Fibroblast of villous mesenchyme (primary cell): ENCODE data around the gene COLEC11. TPM values are rescaled to one million over a fixed set of nuclear protein-coding genes. Genes with fewer than 3 reads are reported as not detected.

Experiments used
- DNase-seq: peaks from one replicate; pipeline ENCODE4 v3.0.0-alpha.2; 2010; ENCODE audit warnings: low read depth
- H3K4me3 ChIP-seq: 2 replicates; pipeline ENCODE4 v1.5.1; 2011; ENCODE audit warnings: low read depth, mild to moderate bottlenecking, low read length
- CTCF ChIP-seq: IDR thresholded peaks from 2 replicates; pipeline ENCODE4 v1.5.1; 2012; ENCODE audit warnings: low read depth, mild to moderate bottlenecking, low read length; ENCODE audit not compliant: insufficient read depth
- total RNA-seq: library from RNA; depleted of rRNA; stranded (reverse); fragments of >200 nt; gene quantifications from 2 replicates; pipeline ENCODE4 v1.2.3, GENCODE V29; 2012

COLEC11 gene
- 0.43 and 1.6 TPM in 2 replicates for total RNA-seq

- peak; percentile 83 for DNase-seq
- peak; percentile 45 for TF ChIP-seq CTCF
- peak within 1 kb of the TSS; percentile 41 for H3K4me3 ChIP-seq
Observed at GRCh38 chr2:3594493-3595281, at the start of gene COLEC11. Gene COLEC11 (plus strand): TSS chr2:3595112. CDS start chr2:3604341, 9,229 bp downstream.

GRCh38 chr2:3545788-3546478, 49.0 kb upstream of the COLEC11 start:
- peak; percentile 64 for DNase-seq
- no peak for TF ChIP-seq CTCF
- H3K4me3 ChIP-seq = no peak overlapping the region

- H3K4me3 ChIP-seq = no peak overlapping the region
- TF ChIP-seq CTCF = no peak
- no peak for DNase-seq
Observed at GRCh38 chr2:3547915-3548314, 47.0 kb upstream of the COLEC11 start.

GRCh38 chr2:3553946-3554345, 41.0 kb upstream of the COLEC11 start:
- no peak for DNase-seq
- H3K4me3 ChIP-seq = no peak overlapping the region
- no peak for TF ChIP-seq CTCF

GRCh38 chr2:3557639-3558204, 37.2 kb upstream of the COLEC11 start:
- no peak for TF ChIP-seq CTCF
- peak overlapping the region; percentile 91 for H3K4me3 ChIP-seq
- no peak for DNase-seq

GRCh38 chr2:3558205-3559014, 36.5 kb upstream of the COLEC11 start, which contains the start of gene RNASEH1:
Gene RNASEH1 (minus strand): TSS chr2:3558333. CDS start chr2:3558260, 73 bp downstream.
- peak within 1 kb of the TSS; percentile 91 for H3K4me3 ChIP-seq
- TF ChIP-seq CTCF = no peak
- DNase-seq = peak; percentile 100
